K562 (cell line): ENCODE measurements around the gene PLCL1. TPM values are rescaled to one million over a fixed set of nuclear protein-coding genes. Genes with fewer than 3 reads are reported as not detected.

ENCODE experiments used
- ARID1B ChIP-seq: fragments of 450-650 bp; IDR thresholded peaks from 2 replicates; pipeline ENCODE4 v1.6.1; 2016; ENCODE audit warnings: antibody characterized with exemption, mild to moderate bottlenecking, inconsistent platforms
- ATF1 ChIP-seq, 2 experiments: fragments of 450-650 bp in 1 of 2; IDR thresholded peaks; 2 replicates each; pipeline ENCODE4 v1.6.1; 2016; ENCODE audit warnings: missing compliant biosample characterization in 1 of 2, missing genetic modification characterization in 1 of 2
- BACH1 ChIP-seq: fragments of 200-800 bp; sonication (Bioruptor generic); IDR thresholded peaks from 2 replicates; pipeline ENCODE4 v1.6.1; 2016; ENCODE audit warnings: missing genetic modification characterization, missing compliant biosample characterization
- CC2D1A ChIP-seq: fragments of 450-650 bp; IDR thresholded peaks from 2 replicates; pipeline ENCODE4 v1.6.1; 2017; ENCODE audit warnings: mild to moderate bottlenecking
- CHAMP1 ChIP-seq: fragments of 450-650 bp; IDR thresholded peaks from 2 replicates; pipeline ENCODE4 v1.6.1; 2016; ENCODE audit warnings: mild to moderate bottlenecking
- CHD4 ChIP-seq: fragments of 200-600 bp; sonication (generic); IDR thresholded peaks from 3 replicates; pipeline ENCODE4 v1.6.1; 2012; ENCODE audit warnings: low read depth, mild to moderate bottlenecking, mixed read lengths, low read length, inconsistent platforms; ENCODE audit not compliant: insufficient read depth, insufficient replicate concordance, poor library complexity, severe bottlenecking
- CTCF ChIP-seq, 3 experiments: IDR thresholded peaks in 2 of 3; conservative IDR thresholded peaks in 1 of 3; 2 replicates each; pipeline ENCODE4 v1.5.1; 2011 to 2012; ENCODE audit warnings: low read length in 3 of 3, mild to moderate bottlenecking in 3 of 3, control low read depth in 2 of 3, improper control_type of control experiment in 1 of 3, inconsistent platforms in 1 of 3, low read depth in 1 of 3, mixed read lengths in 1 of 3, moderate library complexity in 1 of 3; ENCODE audit not compliant: insufficient read depth in 2 of 3
- EGR1 ChIP-seq: fragments of 450-650 bp; conservative IDR thresholded peaks from 2 replicates; pipeline ENCODE4 v1.6.1; 2017; ENCODE audit warnings: mild to moderate bottlenecking
- EP300 ChIP-seq: IDR thresholded peaks from 2 replicates; pipeline ENCODE4 v1.6.1; 2012; ENCODE audit warnings: low read length, improper control_type of control experiment
- FOSL1 ChIP-seq: fragments of 200-800 bp; sonication (Bioruptor generic); conservative IDR thresholded peaks from 2 replicates; pipeline ENCODE4 v1.6.1; 2016; ENCODE audit warnings: missing genetic modification characterization, missing compliant biosample characterization
- GTF2F1 ChIP-seq: IDR thresholded peaks from 2 replicates; pipeline ENCODE4 v1.6.1; 2011; ENCODE audit warnings: low read depth, low read length, improper control_type of control experiment
- HDAC1 ChIP-seq, 2 experiments: fragments of 450-650 bp; IDR thresholded peaks; 2 replicates each; pipeline ENCODE4 v1.6.1; 2016 to 2017; ENCODE audit warnings: inconsistent platforms in 1 of 2, mild to moderate bottlenecking in 1 of 2, moderate library complexity in 1 of 2
- MAFK ChIP-seq: IDR thresholded peaks from 2 replicates; pipeline ENCODE4 v1.6.1; 2011; ENCODE audit warnings: low read length, improper control_type of control experiment
- MAZ ChIP-seq, 2 experiments: fragments of 450-650 bp in 1 of 2; sonication (generic) in 1 of 2; formaldehyde crosslinking; IDR thresholded peaks in 1 of 2; conservative IDR thresholded peaks in 1 of 2; 2 replicates each; pipeline versions ENCODE4 v1.4.0 to v1.5.0; 2020; ENCODE audit warnings: mild to moderate bottlenecking in 1 of 2, missing genetic modification reagents in 1 of 2
- MTA2 ChIP-seq: fragments of 450-650 bp; IDR thresholded peaks from 2 replicates; pipeline ENCODE4 v1.6.1; 2016; ENCODE audit warnings: low read depth
- NFE2 ChIP-seq: IDR thresholded peaks from 2 replicates; pipeline ENCODE4 v1.6.1; 2014; ENCODE audit warnings: antibody characterized with exemption, low read depth
- NR2C1 ChIP-seq, 2 experiments: fragments of 450-650 bp; IDR thresholded peaks; 2 replicates each; pipeline ENCODE4 v1.6.1; 2017; ENCODE audit warnings: mild to moderate bottlenecking in 2 of 2, antibody characterized with exemption in 1 of 2, inconsistent platforms in 1 of 2, missing compliant biosample characterization in 1 of 2, missing genetic modification characterization in 1 of 2
- PCBP2 ChIP-seq: fragments of 200-400 bp; formaldehyde crosslinking; IDR thresholded peaks from 2 replicates; pipeline ENCODE4 v1.6.1; 2018; ENCODE audit warnings: low read length, low read depth, mild to moderate bottlenecking, moderate library complexity; ENCODE audit not compliant: poor library complexity, severe bottlenecking
- POLR3G ChIP-seq: IDR thresholded peaks from 2 replicates; pipeline ENCODE4 v1.6.1; 2011; ENCODE audit not compliant: insufficient read length, insufficient replicate concordance; ENCODE audit errors: extremely low read depth
- PPARD ChIP-seq: fragments of 250-450 bp; sonication (Bioruptor Pico); IDR thresholded peaks from 2 replicates; pipeline ENCODE4 v1.8.0; 2022; ENCODE audit warnings: inconsistent platforms, mild to moderate bottlenecking, moderate library complexity
- RBM25 ChIP-seq: fragments of 200-400 bp; formaldehyde crosslinking; IDR thresholded peaks from 2 replicates; pipeline ENCODE4 v1.6.1; 2018; ENCODE audit warnings: low read length, low read depth, moderate library complexity; ENCODE audit not compliant: severe bottlenecking
- RBM34 ChIP-seq: fragments of 200-400 bp; formaldehyde crosslinking; IDR thresholded peaks from 2 replicates; pipeline ENCODE4 v1.6.1; 2018; ENCODE audit warnings: low read length, borderline replicate concordance; ENCODE audit not compliant: insufficient read depth
- SMARCA4 ChIP-seq: fragments of 450-650 bp; IDR thresholded peaks from 2 replicates; pipeline ENCODE4 v1.6.1; 2016
- SNRNP70 ChIP-seq: fragments of 200-400 bp; formaldehyde crosslinking; optimal IDR thresholded peaks from 2 replicates; pipeline ENCODE3; 2017; ENCODE audit warnings: low read depth, low read length
- ZNF174 ChIP-seq: fragments of 250-450 bp; sonication (Bioruptor Pico); IDR thresholded peaks from 2 replicates; pipeline ENCODE4 v1.4.0; 2020; ENCODE audit warnings: mild to moderate bottlenecking
- ZNF316 ChIP-seq: fragments of 450-650 bp; IDR thresholded peaks from 2 replicates; pipeline ENCODE4 v1.6.1; 2016
- ZNF431 ChIP-seq: sonication (generic); formaldehyde crosslinking; IDR thresholded peaks from 2 replicates; pipeline ENCODE4 v1.8.0; 2022; ENCODE audit warnings: mild to moderate bottlenecking, missing genetic modification reagents
- polyA plus RNA-seq, 8 experiments: library from polyadenylated mRNA; depleted of rRNA in 4 of 8; stranded (reverse) in 5 of 8; unstranded in 3 of 8; fragments of >200 nt; fragmentation: Nextera tagmentation in 2 of 8; fragmentation: Illumina TruSeq in 1 of 8; extraction: Ambion mirVana in 2 of 8; extraction: Trizol in 1 of 8; gene quantifications; 2 replicates each; pipeline versions ENCODE4 v1.2.1 to v1.2.3, GENCODE V29; 2011 to 2014; ENCODE audit warnings: inconsistent platforms in 1 of 8, missing spikeins in 1 of 8
- total RNA-seq, 7 experiments: library from RNA; depleted of rRNA in 6 of 7; stranded (reverse); fragments of >200 nt in 6 of 7; fragmentation: Illumina TruSeq in 2 of 7; extraction: Trizol in 2 of 7; gene quantifications; 2 replicates each; pipeline versions ENCODE4 v1.2.1 to v1.2.3, GENCODE V29; 2011 to 2021; ENCODE audit warnings: low replicate concordance in 1 of 7

The PLCL1 gene
- total and polyA plus RNA-seq, 9 of the 15 experiments (the other 6 are each of a cell fraction or from before 2014, with no cell fraction given) = 2.0 to 17.7 (median 8.6) TPM

- TF ChIP-seq RBM34 (no peak), PCBP2 (no peak), MAFK (peak; percentile 71), CC2D1A (0 out of 2 replicates have a peak, but pooled peaks have one; percentile 23), MAZ (CRISPR knock-in tag; conservative IDR thresholded peaks at IDR 0.05 in 1 of 2, IDR thresholded peaks at IDR 0.05 in 1 of 2) (no peak), ZNF431 (no peak), NR2C1 (IDR thresholded peaks at IDR 0.05) (peak; percentile 63), NR2C1 (tag; IDR thresholded peaks at IDR 0.05) (peak; percentile 85), CHAMP1 (no peak), RBM25 (no peak), ARID1B (peak; percentile 46), ZNF316 (peak; percentile 82), CHD4 (no peak), POLR3G (no peak), NFE2 (peak; percentile 95), EP300 (peak; percentile 52), BACH1 (tag) (0 out of 2 replicates have a peak, but pooled peaks have one; percentile 25), CTCF (IDR thresholded peaks at IDR 0.05 in 2 of 3, conservative IDR thresholded peaks at IDR 0.05 in 1 of 3; ENCODE audit: insufficient read depth in 2 of 3, low read depth in 1 of 3, low read length in 3 of 3) (peak; percentile 46 to 71 (median 59)), GTF2F1 (no peak), EGR1 (peak; percentile 21), ATF1 (CRISPR knock-in tag; IDR thresholded peaks at IDR 0.05) (no peak), ATF1 (tag; IDR thresholded peaks at IDR 0.05) (no peak), PPARD (no peak), SMARCA4 (peak; percentile 48; the same call in 1 of the 2 replicates), SNRNP70 (no peak), HDAC1 (IDR thresholded peaks at IDR 0.05) (no peak), MTA2 (no peak), FOSL1 (peak; percentile 84), ZNF174 (CRISPR knock-in tag) (no peak)
These were observed 8.8 kb downstream of the PLCL1 start (continued) for GRCh38 chr2:197813093-197813787.
